HG03097 (cell line): ENCODE results near the gene CD2.

ENCODE experiments used
- ATAC-seq: cut with Tn5 transposase; IDR thresholded peaks from one replicate; pipeline ENCODE4 v1.9.1; 2021; ENCODE audit not compliant: unreplicated experiment, low FRiP score

CD2 gene

DNA sequence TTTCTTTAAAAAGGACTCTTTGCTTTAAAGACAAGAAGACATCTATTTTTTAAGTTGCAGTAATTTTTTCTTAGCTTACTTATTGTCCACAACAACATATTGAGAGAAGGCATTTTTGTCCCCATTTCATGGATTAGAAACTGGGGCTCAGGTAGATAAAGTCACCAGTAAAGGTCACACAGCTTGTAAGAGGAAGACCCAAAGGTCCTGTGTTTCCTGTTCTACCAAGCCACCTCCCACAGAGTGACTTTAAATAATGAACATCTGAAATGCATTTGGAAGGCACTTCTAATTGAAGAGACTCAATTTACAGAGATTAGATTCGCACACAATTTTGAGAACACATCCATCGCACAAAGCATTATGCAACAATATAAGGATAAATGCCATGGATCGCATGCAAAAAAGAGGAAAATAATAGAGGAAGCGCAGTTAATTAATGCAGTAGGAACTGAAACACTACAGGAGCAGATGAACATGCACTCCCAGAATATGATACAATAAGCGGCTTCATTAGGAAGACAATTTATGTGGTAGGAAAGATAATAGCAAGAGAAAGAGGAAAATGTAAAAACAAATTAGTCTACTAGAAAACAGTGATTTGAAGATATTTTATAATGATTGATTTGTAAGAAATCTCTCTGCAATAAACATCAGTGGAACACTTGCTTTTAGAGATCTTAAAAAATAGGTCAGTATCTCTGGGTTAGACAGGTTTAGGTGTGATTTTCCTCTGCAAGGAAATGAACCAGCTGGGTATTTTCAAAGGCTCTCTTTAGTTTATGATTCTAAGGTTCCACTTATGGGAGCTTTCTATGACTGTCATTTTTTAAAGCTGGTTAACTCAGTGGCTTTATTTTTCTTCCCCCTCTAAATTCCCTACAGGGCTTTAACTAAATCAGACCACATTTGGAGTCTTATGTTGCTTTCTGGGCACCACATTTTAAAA lies 27.1 kb upstream of the CD2 start:
- no peak for ATAC-seq

GRCh38 chr1:116731439-116731838 lies 22.8 kb upstream of the CD2 start:
- ATAC-seq = no peak

DNA sequence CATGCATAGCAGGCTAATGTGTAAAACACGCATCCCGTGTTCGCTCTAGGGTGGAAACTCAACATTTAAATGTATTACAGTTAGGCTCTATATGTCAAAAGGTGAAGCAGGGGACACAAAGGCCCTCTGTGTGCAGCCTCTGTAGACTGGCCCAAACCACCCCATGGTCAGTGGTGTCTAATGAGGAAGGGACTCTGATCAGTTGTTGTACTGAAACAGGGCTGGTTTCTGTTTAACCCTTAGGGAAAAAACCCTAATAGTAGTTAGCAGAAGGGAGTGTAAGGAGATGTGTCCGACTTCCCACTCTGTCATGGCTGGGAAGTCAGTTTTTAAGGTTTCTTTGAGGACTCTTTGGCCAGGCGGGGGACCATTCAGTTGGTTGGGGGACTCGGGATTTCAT lies 21.5 kb upstream of the CD2 start:
- ATAC-seq = no peak

- no peak for ATAC-seq
Observed at GRCh38 chr1:116733476-116734365, 20.5 kb upstream of the CD2 start.

DNA sequence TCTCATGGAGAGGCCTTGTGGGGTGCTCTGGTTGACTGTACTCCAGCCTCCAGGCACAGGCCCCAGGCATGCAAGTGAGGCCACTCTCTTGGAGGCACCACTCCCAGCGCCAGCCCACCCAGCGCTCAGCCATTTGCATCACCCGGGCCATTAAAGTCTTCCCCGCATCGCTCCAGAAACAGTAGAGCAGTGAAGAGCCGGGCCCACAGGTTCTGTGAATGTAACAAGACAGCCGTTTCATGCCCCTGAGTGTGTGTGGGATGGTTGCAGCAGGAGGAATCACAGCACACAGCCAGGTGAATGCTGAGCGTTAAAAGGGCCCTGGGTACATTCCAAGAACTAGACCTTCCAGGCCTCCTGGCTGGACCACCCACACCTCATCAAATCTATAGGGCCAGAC lies 19.0 kb upstream of the CD2 start:
- no peak for ATAC-seq

DNA sequence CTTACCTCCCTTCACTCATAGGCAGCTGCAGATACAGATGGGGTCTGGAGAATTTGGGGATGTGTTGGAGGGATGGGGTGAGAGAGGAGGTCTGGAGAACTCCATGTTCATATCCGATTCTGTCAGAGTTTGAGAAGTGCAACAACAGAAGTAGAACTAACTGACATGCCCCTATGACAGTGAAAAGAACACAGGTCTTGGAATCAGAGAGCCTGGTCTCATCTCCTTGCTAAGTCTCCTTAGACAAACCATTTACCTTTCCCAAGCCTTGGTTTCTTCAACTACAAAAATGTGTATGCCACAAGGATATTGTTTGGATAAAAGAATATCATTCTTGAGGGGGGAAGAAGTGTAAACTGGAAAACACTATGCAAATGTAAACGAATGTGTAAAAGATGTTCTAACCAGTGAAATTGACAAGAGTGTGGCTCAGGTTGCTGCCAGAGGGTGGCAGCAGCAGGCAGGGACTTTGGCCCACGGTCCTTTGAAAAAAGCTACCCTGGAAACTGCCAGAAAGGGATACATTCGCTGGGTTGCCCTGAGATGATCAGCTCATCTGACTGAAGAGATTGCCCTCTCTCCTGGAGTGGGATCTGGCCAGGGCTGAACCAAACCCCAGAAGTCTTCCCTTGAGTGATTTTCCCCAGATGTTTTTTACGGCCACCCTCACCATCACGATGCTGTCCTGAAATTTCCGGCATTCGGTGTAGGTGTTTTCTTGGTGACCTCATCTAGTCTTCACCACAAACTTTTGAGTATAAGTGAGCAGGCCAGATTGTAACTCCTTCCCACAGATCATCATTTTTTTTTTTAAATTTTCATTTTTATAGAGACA lies 17.0 kb upstream of the CD2 start:
- ATAC-seq = no peak

DNA sequence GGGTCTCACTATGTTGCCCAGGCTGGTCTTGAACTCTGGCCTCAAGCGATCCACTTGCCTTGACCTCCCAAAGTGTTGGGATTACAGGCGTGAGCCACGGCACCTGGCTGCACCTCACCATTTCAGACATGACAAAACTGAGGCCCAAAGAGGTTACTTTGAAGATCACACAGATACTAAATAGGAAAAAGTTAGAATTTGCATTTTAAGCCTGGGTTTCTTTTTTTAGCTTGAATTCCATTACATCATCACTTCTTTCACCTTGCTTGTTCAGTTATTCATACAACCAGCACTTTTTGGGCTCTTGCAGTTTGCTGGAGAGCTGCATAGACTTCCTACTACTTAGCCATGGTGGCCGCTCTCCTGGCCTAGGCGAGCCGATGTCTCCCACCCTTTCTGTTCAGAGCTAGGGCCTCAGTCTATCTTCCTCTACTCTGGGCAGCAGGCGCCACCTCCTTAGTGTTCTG lies 16.3 kb upstream of the CD2 start:
- ATAC-seq = no peak

- peak; percentile 57 for ATAC-seq
Observed at GRCh38 chr1:116738673-116739370, 15.4 kb upstream of the CD2 start.

GRCh38 chr1:116739371-116740012 lies 14.7 kb upstream of the CD2 start:
- ATAC-seq = no peak

- no peak for ATAC-seq
Observed at GRCh38 chr1:116740296-116740695, 13.9 kb upstream of the CD2 start.

DNA sequence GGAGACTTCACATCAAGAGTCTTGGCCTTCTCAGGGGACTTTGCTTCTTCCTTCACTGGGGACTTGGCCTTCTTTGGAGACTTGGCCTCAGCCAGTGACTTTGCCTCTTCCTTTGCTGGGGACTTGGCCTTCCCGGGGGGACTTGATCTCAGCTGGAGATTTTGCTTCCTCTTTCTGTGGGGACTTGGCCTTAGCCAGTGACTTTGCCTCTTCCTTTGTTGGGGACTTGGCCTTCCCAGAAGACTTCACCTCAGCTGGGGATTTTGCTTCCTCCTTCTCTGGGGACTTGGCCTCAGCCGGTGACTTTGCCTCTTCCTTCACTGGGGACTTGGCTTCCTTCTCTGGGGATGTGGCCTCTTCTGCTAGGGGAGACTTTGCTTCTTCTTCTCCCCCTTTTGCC lies 13.5 kb upstream of the CD2 start:
- no peak for ATAC-seq

DNA sequence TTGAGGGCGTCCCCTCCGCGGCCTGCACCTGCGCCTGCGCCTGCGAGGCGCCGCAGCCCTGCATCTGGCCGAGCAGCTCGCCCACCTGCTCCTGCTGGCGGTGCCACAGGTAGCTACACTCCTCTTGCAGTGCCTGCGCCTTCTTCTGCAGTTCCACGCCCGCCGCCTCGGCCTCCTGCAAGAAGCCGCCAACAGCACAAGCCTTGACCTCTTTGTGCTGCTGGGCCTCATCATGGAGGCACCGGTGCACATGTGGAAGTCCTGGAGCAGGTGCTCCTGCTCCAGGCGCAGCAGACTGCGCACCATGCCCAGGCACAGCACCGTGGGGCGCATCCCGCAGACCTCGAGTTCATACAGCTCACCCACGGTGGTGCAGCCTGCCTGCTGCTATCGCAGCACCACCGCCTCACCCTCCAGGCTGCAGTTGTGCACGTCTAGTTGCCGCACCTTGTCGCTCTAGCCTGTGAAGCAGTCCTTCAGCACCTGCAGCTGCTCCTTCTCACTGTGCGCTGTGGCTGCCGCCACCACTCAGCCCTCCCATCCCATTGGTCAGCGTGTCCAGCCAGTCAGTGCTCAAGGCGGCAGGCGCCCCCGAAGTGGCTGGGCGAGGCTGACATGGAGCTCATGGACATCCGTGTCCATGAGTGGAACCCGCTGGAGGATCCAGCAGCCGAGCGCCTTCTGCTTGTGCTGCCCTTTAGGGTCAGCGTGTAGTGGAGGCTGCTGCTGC lies 12.2 kb upstream of the CD2 start:
- no peak for ATAC-seq

- ATAC-seq = no peak
Observed at GRCh38 chr1:116743535-116743934, 10.7 kb upstream of the CD2 start.

DNA sequence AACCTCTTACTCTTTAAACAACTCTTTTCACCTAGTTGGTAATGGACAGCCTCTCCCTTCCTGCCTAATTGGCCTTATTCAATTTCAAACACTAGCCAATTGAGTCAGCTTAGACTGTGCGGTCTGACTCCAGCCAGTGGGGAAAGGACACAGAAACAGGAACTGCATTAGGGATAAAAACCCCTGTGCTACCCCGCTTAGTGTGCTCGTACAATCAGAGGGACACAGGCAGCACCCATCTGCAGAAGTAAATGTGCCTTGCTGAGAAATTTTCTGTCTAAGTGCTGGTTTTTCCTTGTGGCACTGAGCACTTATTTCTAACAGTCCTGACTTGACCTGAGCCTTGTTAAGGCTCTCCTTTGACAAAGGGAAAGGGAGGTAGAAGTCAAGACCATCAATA lies 6.0 kb upstream of the CD2 start:
- no peak for ATAC-seq

- ATAC-seq = no peak
Observed at GRCh38 chr1:116751146-116751545, 3.1 kb upstream of the CD2 start.

DNA sequence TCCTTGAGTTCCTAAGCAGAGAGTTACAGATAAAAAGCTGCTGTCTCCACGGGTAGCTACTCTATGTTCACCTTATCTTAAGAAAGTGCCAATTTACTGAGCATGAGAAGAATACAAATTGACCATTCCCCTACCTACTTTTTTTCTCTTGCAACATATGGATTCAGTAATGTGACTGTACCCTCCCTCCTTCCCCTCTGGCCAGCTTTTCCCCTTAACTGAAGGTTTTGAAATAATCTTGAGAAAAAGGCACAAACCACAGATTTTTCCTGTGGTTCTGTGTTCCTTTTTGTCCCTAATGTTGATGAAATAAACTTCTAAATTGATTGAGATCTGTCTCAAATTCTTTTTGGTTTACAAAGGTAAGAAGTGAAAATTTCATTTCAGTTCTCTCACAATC lies 2.6 kb upstream of the CD2 start:
- ATAC-seq = no peak

DNA sequence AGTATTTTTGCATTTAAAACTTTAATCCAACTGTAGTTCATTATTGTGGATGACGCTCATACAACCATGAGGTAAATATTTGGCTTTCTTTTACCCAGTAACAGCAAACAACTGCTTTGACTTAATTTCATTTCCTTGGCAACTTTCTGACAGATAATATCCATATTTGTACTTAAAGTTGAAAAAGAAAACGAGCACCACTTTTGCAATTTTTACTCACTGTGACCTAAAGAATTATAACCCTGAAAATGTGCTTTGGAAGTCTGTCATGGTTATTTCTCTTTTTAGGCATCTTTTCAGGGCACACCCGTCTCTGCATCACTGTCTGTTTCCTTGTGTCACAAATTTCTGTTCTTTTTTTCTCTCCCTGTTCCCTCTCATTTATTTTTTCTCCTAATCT lies 918 bp upstream of the CD2 start:
- no peak for ATAC-seq

- ATAC-seq = no peak
Observed at GRCh38 chr1:116755066-116755465, 836 bp downstream of the CD2 start.

DNA sequence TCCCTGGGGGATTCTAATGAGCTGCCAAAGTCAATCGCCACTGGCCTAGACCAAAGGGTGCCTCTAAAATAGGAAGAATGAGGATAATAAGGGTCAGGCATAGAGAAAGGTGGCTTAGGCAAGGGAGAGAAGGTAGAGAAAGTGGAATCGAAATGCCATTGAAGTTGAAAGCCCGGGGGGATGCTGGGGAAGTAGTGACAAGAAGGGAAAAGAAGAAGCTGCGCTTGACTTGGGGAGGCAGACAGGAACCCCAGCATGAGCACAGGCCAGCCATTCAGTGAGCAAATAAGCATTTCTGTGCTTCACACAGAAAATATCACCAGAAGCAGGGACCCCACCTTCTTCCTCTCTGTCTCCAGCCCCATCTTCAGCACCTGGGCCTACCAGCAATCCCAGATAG lies 1.5 kb downstream of the CD2 start:
- ATAC-seq = no peak
